ENCODE results near the gene MICALL1. TPM values are rescaled to one million over a fixed set of nuclear protein-coding genes. Genes with fewer than 3 reads are reported as not detected.

MICALL1 gene
- total and polyA plus RNA-seq, 7 donors = 8.4 to 109 (median 23.9) TPM

- Histone ChIP-seq H3K36me3 (peaks cover 0 to 4% (median 2%) of the 10 kb centered on the region in 4 donors), H3K27me3 (no peaks in the 10 kb centered on the region), H3K27ac (peak overlapping the region; percentile 88 to 97 (median 92)), H3K4me1 (peaks cover 0 to 70% (median 66%) of the 10 kb centered on the region in 4 donors), H3K4me3 (peak overlapping the region; percentile 72 to 98 (median 88)), H3K9me3 (no peaks in the 10 kb centered on the region)
- WGBS, 2 donors = 35 to 60% methylated on average over 19 of the region's 19 CpGs
- TF ChIP-seq POLR2AphosphoS5 (IDR thresholded peaks at IDR 0.05) = no peak
- TF ChIP-seq, protein P1, sequence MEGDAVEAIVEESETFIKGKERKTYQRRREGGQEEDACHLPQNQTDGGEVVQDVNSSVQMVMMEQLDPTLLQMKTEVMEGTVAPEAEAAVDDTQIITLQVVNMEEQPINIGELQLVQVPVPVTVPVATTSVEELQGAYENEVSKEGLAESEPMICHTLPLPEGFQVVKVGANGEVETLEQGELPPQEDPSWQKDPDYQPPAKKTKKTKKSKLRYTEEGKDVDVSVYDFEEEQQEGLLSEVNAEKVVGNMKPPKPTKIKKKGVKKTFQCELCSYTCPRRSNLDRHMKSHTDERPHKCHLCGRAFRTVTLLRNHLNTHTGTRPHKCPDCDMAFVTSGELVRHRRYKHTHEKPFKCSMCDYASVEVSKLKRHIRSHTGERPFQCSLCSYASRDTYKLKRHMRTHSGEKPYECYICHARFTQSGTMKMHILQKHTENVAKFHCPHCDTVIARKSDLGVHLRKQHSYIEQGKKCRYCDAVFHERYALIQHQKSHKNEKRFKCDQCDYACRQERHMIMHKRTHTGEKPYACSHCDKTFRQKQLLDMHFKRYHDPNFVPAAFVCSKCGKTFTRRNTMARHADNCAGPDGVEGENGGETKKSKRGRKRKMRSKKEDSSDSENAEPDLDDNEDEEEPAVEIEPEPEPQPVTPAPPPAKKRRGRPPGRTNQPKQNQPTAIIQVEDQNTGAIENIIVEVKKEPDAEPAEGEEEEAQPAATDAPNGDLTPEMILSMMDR (IDR thresholded peaks at IDR 0.05) = no peak
- TF ChIP-seq POLR2A (IDR thresholded peaks at IDR 0.05) = no peak
- no peak for TF ChIP-seq EP300 (IDR thresholded peaks at IDR 0.05)
- peak; percentile 63 for DNase-seq
- intact Hi-C loops (cut with DNase I) = no loop called here
Observed at GRCh38 chr22:37907036-37907954, 1.2 kb downstream of the MICALL1 start.

DNA sequence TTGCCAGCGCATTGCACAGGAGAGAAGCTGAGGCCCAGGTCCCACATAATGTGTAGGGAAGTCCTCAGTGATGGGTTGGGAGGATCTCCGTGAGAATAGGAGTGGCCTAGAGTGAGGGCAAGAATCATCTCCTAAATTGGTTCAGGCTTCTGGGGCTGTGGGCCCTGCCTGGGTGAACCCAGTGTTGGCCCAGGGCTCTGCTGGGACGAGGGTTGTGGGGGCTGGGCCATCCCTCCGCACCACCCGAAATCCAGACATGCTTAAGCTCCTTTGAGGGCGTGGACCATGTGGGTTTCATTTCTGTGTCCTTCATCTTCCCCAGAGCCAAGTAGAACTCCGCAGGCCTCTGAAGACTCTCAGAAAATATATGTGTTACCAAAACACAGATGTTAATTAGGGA, 3.7 kb downstream of the MICALL1 start:
- Histone ChIP-seq H3K9me3 (no peaks in the 10 kb centered on the region), H3K4me1 (peaks cover 0 to 80% (median 67%) of the 10 kb centered on the region in 4 donors), H3K27me3 (no peaks in the 10 kb centered on the region), H3K36me3 (peaks cover 0 to 29% (median 26%) of the 10 kb centered on the region in 4 donors), H3K4me3 (peak overlapping the region in 2 of 4 donors; percentile 22 to 39), H3K27ac (peak overlapping the region; percentile 88 to 97 (median 92))
- DNase-seq = peak; percentile 77
- TF ChIP-seq, protein P1 (IDR thresholded peaks at IDR 0.05) = no peak
- peak in 3 of 4 donors; percentile 24 to 47 (median 30) for TF ChIP-seq POLR2AphosphoS5 (IDR thresholded peaks at IDR 0.05)
- intact Hi-C loops (cut with DNase I) = loop anchor here (2.0 kb wide), 1 partner anchor 23 kb away; no protein-coding TSS in a partner anchor
- 82 to 91% methylated on average over 7 of the region's 7 CpGs for WGBS, 2 donors

GRCh38 chr22:37910890-37911672, 5.0 kb downstream of the MICALL1 start:
- H3K27ac ChIP-seq = peak overlapping the region; percentile 88 to 97 (median 92)

GRCh38 chr22:37911697-37912096, 5.6 kb downstream of the MICALL1 start:
- 85 to 89% methylated on average over 8 of the region's 8 CpGs for WGBS, 2 donors
- H3K4me3 ChIP-seq = peak overlapping the region in 2 of 4 donors; percentile 22 to 39
- no peak for DNase-seq
- peak overlapping the region; percentile 88 to 97 (median 92) for H3K27ac ChIP-seq
- H3K9me3 ChIP-seq = no peaks in the 10 kb centered on the region
- peaks cover 11 to 48% (median 45%) of the 10 kb centered on the region in 4 donors for H3K36me3 ChIP-seq
- no peak for TF ChIP-seq EP300 (IDR thresholded peaks at IDR 0.05)
- TF ChIP-seq POLR2AphosphoS5 (IDR thresholded peaks at IDR 0.05) = no peak
- TF ChIP-seq POLR2A (IDR thresholded peaks at IDR 0.05) = no peak
- TF ChIP-seq, protein P1 (IDR thresholded peaks at IDR 0.05) = no peak
- peaks cover 0 to 80% (median 67%) of the 10 kb centered on the region in 4 donors for H3K4me1 ChIP-seq
- intact Hi-C loops (cut with DNase I) = loop anchor here (2.0 kb wide), 1 partner anchor 21 kb away; no protein-coding TSS in a partner anchor
- no peaks in the 10 kb centered on the region for H3K27me3 ChIP-seq

More at GRCh38 chr22:37910890-37911672, 5.0 kb downstream of the MICALL1 start:
- TF ChIP-seq POLR2A (IDR thresholded peaks at IDR 0.05) (no peak), POLR2AphosphoS5 (IDR thresholded peaks at IDR 0.05) (peak; percentile 28 to 66 (median 58)), EP300 (IDR thresholded peaks at IDR 0.05) (no peak)
- TF ChIP-seq, protein P1 (IDR thresholded peaks at IDR 0.05) = no peak
- Histone ChIP-seq H3K9me3 (no peaks in the 10 kb centered on the region), H3K36me3 (peaks cover 5 to 42% (median 39%) of the 10 kb centered on the region in 4 donors), H3K27me3 (no peaks in the 10 kb centered on the region), H3K4me3 (peak overlapping the region in 3 of 4 donors; percentile 7 to 39 (median 22)), H3K4me1 (peaks cover 0 to 74% (median 62%) of the 10 kb centered on the region in 4 donors)
- WGBS, 2 donors = 84 to 89% methylated on average over 15 of the region's 15 CpGs
- intact Hi-C loops (cut with DNase I) = loop anchor here (2.0 kb wide), 1 partner anchor 22 kb away; no protein-coding TSS in a partner anchor
- DNase-seq = peak; percentile 85

All from sigmoid colon (tissue), 7 donors.